GM12878 (cell line): ENCODE results near the gene STRA8. TPM values are rescaled to one million over a fixed set of nuclear protein-coding genes. Genes with fewer than 3 reads are reported as not detected.

Experiments
- ATF7 ChIP-seq: fragments of 450-650 bp; IDR thresholded peaks from 2 replicates; pipeline ENCODE4 v1.6.1; 2016; ENCODE audit warnings: low read depth, mild to moderate bottlenecking
- BHLHE40 ChIP-seq, 2 experiments: fragments of 450-650 bp in 1 of 2; IDR thresholded peaks; 2 replicates each; pipeline ENCODE4 v1.6.1; 2011 to 2017; ENCODE audit warnings: low read depth in 2 of 2, borderline replicate concordance in 1 of 2, improper control_type of control experiment in 1 of 2, low read length in 1 of 2, mild to moderate bottlenecking in 1 of 2
- BRCA1 ChIP-seq: IDR thresholded peaks from 2 replicates; pipeline ENCODE4 v1.6.1; 2011; ENCODE audit warnings: low read depth, low read length, improper control_type of control experiment
- EP300 ChIP-seq, 2 experiments: fragments of 150-350 bp in 1 of 2; IDR thresholded peaks; 2 replicates each; pipeline ENCODE4 v1.6.1; 2011 to 2012; ENCODE audit warnings: low read depth in 2 of 2, low read length in 2 of 2, borderline replicate concordance in 1 of 2, improper control_type of control experiment in 1 of 2, inconsistent platforms in 1 of 2; ENCODE audit not compliant: control insufficient read depth in 1 of 2
- ESRRA ChIP-seq: IDR thresholded peaks from 2 replicates; pipeline ENCODE4 v1.6.1; 2012; ENCODE audit warnings: mild to moderate bottlenecking, low read length, improper control_type of control experiment
- EZH2 ChIP-seq: IDR thresholded peaks from 2 replicates; pipeline ENCODE4 v1.6.1; 2012; ENCODE audit warnings: low read depth, mild to moderate bottlenecking, control low read depth, inconsistent platforms, low read length, borderline replicate concordance; ENCODE audit not compliant: control insufficient read depth
- IRF5 ChIP-seq: fragments of 450-650 bp; IDR thresholded peaks from 2 replicates; pipeline ENCODE4 v1.6.1; 2017; ENCODE audit warnings: borderline replicate concordance
- KAT2A ChIP-seq: conservative IDR thresholded peaks from 2 replicates; pipeline ENCODE4 v1.6.1; 2011; ENCODE audit warnings: low read depth, low read length; ENCODE audit not compliant: control insufficient read depth
- KLF5 ChIP-seq: fragments of 450-650 bp; IDR thresholded peaks from 2 replicates; pipeline ENCODE4 v1.6.1; 2014; ENCODE audit warnings: mild to moderate bottlenecking; ENCODE audit not compliant: partially characterized antibody
- MEF2A ChIP-seq: IDR thresholded peaks from 2 replicates; pipeline ENCODE4 v1.6.1; 2011; ENCODE audit warnings: low read depth, mild to moderate bottlenecking, low read length, moderate library complexity; ENCODE audit not compliant: insufficient read depth
- MYC ChIP-seq: IDR thresholded peaks from 2 replicates; pipeline ENCODE4 v1.6.1; 2011; ENCODE audit warnings: mild to moderate bottlenecking, low read length, moderate library complexity, inconsistent platforms; ENCODE audit not compliant: insufficient read depth, insufficient replicate concordance, insufficient read length, severe bottlenecking
- RAD51 ChIP-seq: fragments of 450-650 bp; IDR thresholded peaks from 2 replicates; pipeline ENCODE4 v1.6.1; 2016; ENCODE audit warnings: moderate library complexity, mild to moderate bottlenecking, inconsistent platforms
- RCOR1 ChIP-seq: conservative IDR thresholded peaks from 2 replicates; pipeline ENCODE4 v1.6.1; 2012; ENCODE audit warnings: low read depth, low read length, improper control_type of control experiment
- RELA ChIP-seq: fragments of 450-650 bp; IDR thresholded peaks from 2 replicates; pipeline ENCODE4 v1.8.0; 2014; ENCODE audit warnings: borderline replicate concordance; ENCODE audit not compliant: partially characterized antibody
- SIX5 ChIP-seq: IDR thresholded peaks from 2 replicates; pipeline ENCODE4 v1.6.1; 2011; ENCODE audit warnings: mild to moderate bottlenecking, low read depth, low read length, moderate library complexity; ENCODE audit not compliant: severe bottlenecking
- SUPT20H ChIP-seq: IDR thresholded peaks from 2 replicates; pipeline ENCODE4 v1.6.1; 2011; ENCODE audit warnings: low read depth, mild to moderate bottlenecking, low read length, moderate library complexity, borderline replicate concordance; ENCODE audit not compliant: control insufficient read depth
- TCF7 ChIP-seq: IDR thresholded peaks from 2 replicates; pipeline ENCODE4 v1.6.1; 2014; ENCODE audit warnings: antibody characterized with exemption, borderline replicate concordance
- ZBED1 ChIP-seq: IDR thresholded peaks from 2 replicates; pipeline ENCODE4 v1.6.1; 2016; ENCODE audit warnings: borderline replicate concordance
- ZNF24 ChIP-seq: fragments of 450-650 bp; IDR thresholded peaks from 2 replicates; pipeline ENCODE4 v1.6.1; 2017; ENCODE audit warnings: antibody characterized with exemption, mild to moderate bottlenecking
- ZNF592 ChIP-seq: fragments of 450-650 bp; IDR thresholded peaks from 2 replicates; pipeline ENCODE4 v1.6.1; 2017; ENCODE audit warnings: mild to moderate bottlenecking, moderate library complexity
- ZNF622 ChIP-seq: fragments of 450-650 bp; IDR thresholded peaks from 2 replicates; pipeline ENCODE4 v1.6.1; 2017; ENCODE audit warnings: mild to moderate bottlenecking, inconsistent platforms
- polyA plus RNA-seq, 11 experiments: library from polyadenylated mRNA; depleted of rRNA in 4 of 11; unstranded in 6 of 11; stranded (reverse) in 5 of 11; fragments of >200 nt; fragmentation: Nextera tagmentation in 4 of 11; fragmentation: Illumina TruSeq in 1 of 11; extraction: Ambion mirVana in 4 of 11; extraction: Trizol in 1 of 11; gene quantifications; 1 replicate in 1 of 11; 2 replicates in 10 of 11; pipeline versions ENCODE4 v1.2.1 to v1.2.3, GENCODE V29; 2011 to 2016; ENCODE audit warnings: inconsistent platforms in 2 of 11, missing spikeins in 2 of 11, low read depth in 1 of 11
- total RNA-seq, 4 experiments: library from RNA; depleted of rRNA in 3 of 4; stranded (reverse); fragments of >200 nt in 3 of 4; fragmentation: Illumina TruSeq in 1 of 4; extraction: Trizol in 1 of 4; gene quantifications; 2 replicates each; pipeline versions ENCODE4 v1.2.1 to v1.2.3, GENCODE V29; 2013 to 2021
- TF ChIP-seq, protein P1 (sequence below): fragments of 450-650 bp; IDR thresholded peaks from 2 replicates; pipeline ENCODE4 v1.6.1; 2018; ENCODE audit warnings: mild to moderate bottlenecking, low read depth, moderate library complexity; ENCODE audit not compliant: partially characterized antibody

STRA8 gene
- total and polyA plus RNA-seq, 10 of the 15 experiments (the other 5 are each of a cell fraction or from before 2014, with no cell fraction given), result 0.15 TPM; not detected in 9

- TF ChIP-seq MYC, result no peak
- no peak for TF ChIP-seq TCF7
- no peak for TF ChIP-seq BRCA1
- TF ChIP-seq ZNF622, result no peak
- TF ChIP-seq ATF7, result no peak
- TF ChIP-seq KAT2A, result no peak
- TF ChIP-seq, protein P1, sequence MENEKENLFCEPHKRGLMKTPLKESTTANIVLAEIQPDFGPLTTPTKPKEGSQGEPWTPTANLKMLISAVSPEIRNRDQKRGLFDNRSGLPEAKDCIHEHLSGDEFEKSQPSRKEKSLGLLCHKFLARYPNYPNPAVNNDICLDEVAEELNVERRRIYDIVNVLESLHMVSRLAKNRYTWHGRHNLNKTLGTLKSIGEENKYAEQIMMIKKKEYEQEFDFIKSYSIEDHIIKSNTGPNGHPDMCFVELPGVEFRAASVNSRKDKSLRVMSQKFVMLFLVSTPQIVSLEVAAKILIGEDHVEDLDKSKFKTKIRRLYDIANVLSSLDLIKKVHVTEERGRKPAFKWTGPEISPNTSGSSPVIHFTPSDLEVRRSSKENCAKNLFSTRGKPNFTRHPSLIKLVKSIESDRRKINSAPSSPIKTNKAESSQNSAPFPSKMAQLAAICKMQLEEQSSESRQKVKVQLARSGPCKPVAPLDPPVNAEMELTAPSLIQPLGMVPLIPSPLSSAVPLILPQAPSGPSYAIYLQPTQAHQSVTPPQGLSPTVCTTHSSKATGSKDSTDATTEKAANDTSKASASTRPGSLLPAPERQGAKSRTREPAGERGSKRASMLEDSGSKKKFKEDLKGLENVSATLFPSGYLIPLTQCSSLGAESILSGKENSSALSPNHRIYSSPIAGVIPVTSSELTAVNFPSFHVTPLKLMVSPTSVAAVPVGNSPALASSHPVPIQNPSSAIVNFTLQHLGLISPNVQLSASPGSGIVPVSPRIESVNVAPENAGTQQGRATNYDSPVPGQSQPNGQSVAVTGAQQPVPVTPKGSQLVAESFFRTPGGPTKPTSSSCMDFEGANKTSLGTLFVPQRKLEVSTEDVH, result no peak
- no peak for TF ChIP-seq SIX5
- no peak for TF ChIP-seq IRF5
- no peak for TF ChIP-seq ZNF24
- TF ChIP-seq RCOR1, result no peak
- TF ChIP-seq EZH2, result no peak
- no peak for TF ChIP-seq ZNF592
- TF ChIP-seq MEF2A, result no peak
- TF ChIP-seq RELA, result peak; percentile 98
- TF ChIP-seq SUPT20H, result no peak
- TF ChIP-seq ZBED1, result no peak
- TF ChIP-seq EP300 (IDR thresholded peaks at IDR 0.05; ENCODE audit: borderline replicate concordance in 1 of 2, control insufficient read depth in 1 of 2, low read depth in 2 of 2, low read length in 2 of 2), result peak in 1 of 2 experiments; percentile 15; a peak in 1 of 4 replicates
- no peak for TF ChIP-seq RAD51
- no peak for TF ChIP-seq ESRRA
- TF ChIP-seq BHLHE40 (IDR thresholded peaks at IDR 0.05; ENCODE audit: borderline replicate concordance in 1 of 2, low read depth in 2 of 2, low read length in 1 of 2), result peak; percentile 24; a peak in 1 of 4 replicates
- no peak for TF ChIP-seq KLF5
Observed at GRCh38 chr7:135188298-135188984, 45.2 kb upstream of the STRA8 start (continued).
